GM10847 (cell line): ENCODE measurements around the gene SERTAD4.

ENCODE experiments used
- POLR2A ChIP-seq: IDR thresholded peaks from 2 replicates; pipeline ENCODE4 v1.6.1; 2011; ENCODE audit not compliant: insufficient read length; ENCODE audit errors: extremely low read depth

The SERTAD4 gene

GRCh38 chr1:210232511-210233215 lies at the start of gene SERTAD4:
Gene SERTAD4 (plus strand): TSS chr1:210232796. CDS start chr1:210237961, 5,165 bp downstream.
- no peak for TF ChIP-seq POLR2A

GRCh38 chr1:210185063-210185462 lies 47.5 kb upstream of the SERTAD4 start:
- TF ChIP-seq POLR2A = no peak

- no peak for TF ChIP-seq POLR2A
Observed at GRCh38 chr1:210189426-210189825, 43.2 kb upstream of the SERTAD4 start.

- no peak for TF ChIP-seq POLR2A
Observed at GRCh38 chr1:210195635-210196160, 36.9 kb upstream of the SERTAD4 start.

DNA sequence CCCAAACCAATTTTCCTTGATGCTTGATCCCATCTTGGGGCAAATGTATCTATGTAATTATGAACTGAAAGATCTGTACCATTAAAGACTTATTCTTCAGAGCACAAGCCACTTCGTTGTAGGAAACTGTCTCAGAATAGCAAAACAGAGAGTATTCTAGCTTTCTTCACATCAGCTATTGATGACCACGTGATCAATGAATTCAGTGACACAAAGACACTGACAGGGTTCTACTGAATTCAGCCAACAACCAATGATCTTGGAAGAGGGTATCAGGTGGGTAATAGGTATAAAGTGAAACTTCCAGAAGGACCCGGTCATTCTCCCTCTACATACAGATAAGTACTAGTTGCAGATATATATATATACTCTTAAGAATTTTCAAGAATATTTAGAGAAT lies 33.8 kb upstream of the SERTAD4 start:
- TF ChIP-seq POLR2A = no peak

DNA sequence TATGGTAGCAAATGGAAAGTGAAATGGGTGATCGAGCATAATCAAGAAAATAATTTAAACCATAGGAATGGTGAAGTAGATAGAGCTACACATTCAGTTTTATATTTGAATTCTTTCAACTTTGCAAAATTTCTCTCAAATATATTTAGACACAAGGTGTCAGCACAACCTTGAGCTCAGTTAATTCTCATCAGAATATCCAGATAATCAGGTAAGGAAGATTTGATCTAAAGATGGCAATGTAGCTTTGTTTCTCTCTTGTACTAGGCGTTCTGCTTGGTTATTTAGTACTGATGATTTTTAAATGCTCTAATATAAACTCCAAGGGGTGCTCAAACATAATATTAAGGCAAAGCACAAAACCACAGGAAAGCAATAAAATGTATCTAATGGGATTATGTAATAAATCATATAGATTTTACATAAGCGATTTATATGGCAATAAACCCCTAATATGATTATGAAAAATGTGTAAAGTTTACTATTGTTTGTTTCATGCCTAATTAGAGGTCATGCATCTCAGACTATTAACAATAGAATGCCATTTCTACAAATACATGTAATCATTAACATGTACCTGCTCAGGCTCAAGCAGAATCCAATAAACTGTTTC lies 32.4 kb upstream of the SERTAD4 start:
- TF ChIP-seq POLR2A = no peak

- no peak for TF ChIP-seq POLR2A
Observed at GRCh38 chr1:210201681-210202080, 30.9 kb upstream of the SERTAD4 start.

DNA sequence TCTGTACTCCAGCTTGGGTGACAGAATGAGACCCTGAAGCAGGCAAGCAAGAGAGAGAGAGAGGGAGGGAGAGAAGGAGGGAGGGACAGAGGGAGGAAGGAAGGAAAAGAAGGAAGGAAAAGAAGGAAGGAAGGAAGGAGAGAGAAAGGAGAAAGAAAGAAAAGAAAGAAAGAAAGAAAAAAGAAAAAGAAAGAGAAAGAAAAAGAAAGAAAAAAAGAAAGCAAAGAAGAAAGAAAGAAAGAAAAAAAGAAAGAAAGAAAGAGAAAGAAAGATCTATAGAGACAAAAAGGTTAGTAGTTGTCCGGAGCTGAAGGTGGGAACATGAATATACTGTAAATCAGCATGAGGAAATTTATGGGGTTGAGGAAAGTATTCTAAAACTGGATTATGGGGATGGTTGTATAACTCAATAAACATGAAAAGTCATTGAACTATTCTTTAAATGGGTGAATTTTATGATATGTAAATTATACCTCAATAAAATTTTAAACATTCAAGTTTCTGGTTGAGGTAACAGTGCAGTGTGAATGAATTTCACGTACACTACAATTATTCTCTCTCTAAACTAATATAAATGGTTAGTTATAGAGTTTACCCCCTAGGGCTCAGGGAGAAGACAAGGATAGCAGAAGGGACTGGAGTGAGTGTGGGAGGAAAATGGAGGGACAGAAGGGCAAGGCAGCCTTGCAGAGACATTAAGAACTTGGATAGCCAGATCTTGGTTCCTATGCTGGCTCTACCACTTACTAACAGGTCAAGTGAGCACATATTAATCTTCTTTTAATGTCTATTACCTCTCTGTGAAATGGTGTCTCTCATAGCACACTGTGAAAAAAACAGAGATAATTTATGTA lies 24.8 kb upstream of the SERTAD4 start:
- no peak for TF ChIP-seq POLR2A

- TF ChIP-seq POLR2A = no peak
Observed at GRCh38 chr1:210213335-210213734, 19.3 kb upstream of the SERTAD4 start.

DNA sequence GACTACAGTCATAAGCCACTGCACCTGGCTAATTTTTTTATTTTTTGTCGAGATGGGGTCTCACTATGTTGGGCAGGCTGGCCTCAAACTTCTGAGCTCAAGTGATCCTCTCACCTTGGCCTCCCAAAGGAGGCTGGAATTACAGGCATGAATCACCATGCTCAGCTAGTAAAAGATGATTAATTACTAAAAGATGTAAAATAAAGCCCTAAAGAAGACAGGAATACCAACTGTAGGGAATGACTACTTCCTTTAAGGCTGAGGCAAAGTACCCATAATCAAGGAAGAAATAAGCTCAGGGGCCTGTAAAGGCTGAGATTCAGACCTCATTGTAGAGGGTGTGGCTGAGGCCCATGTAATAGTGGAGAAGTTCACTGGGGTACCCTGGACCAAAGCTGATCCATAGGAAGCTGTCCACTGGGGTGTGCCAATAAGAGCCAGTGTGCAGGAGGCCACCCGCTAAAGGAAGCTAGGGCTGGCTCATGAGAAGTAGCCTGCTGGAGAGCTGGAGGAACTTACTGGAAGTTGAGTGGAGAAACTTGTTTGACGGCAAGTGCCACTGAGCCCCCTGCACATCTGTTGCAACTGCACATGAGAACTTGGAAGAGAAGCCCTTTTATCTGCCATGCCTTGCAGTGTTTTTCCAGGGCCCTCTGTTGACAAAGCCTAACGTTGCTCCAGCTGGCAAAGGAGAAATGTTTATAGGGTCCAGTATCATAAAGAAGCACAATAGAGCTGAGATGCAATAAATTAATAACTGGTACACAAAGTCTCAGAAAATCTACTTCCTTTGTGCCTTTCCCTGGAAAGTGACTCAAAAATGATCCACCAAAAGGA lies 17.8 kb upstream of the SERTAD4 start:
- TF ChIP-seq POLR2A = no peak

DNA sequence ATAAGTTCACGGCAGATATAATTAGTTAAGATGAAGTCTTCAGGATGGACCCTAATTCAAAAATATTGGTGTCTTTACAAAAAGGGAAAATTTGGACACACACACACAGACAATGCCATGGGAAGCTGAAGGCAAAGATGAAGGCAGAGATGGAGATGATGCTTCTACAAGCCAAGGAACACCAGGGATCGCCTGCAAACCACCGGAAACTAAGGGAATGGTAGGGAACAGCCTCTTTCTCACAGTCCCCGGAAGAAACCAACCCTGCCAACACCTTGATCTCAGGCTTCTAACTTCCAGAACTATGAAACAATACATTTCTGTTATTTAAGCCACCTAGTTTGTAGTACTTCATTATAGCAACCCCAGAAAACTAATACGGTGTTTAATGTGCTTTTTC lies 15.1 kb upstream of the SERTAD4 start:
- no peak for TF ChIP-seq POLR2A

GRCh38 chr1:210218047-210218446 lies 14.5 kb upstream of the SERTAD4 start:
- no peak for TF ChIP-seq POLR2A

- no peak for TF ChIP-seq POLR2A
Observed at GRCh38 chr1:210222340-210223006, 10.1 kb upstream of the SERTAD4 start.

- TF ChIP-seq POLR2A = no peak
Observed at GRCh38 chr1:210223226-210223904, 9.2 kb upstream of the SERTAD4 start.
